Activated CD8-positive, alpha-beta T cell treated with anti-CD3 and anti-CD28 coated beads for 36 hours (primary cell): ENCODE results near the gene AIFM1. TPM values are rescaled to one million over a fixed set of nuclear protein-coding genes. Genes with fewer than 3 reads are reported as not detected.

Experiments
- ATAC-seq: fragments of 200-7000 bp; cut with Tn5 transposase; one replicate; pipeline ENCODE4 v1.10.0; 2021; ENCODE audit warnings: mild to moderate bottlenecking, moderate library complexity
- CTCF ChIA-PET: fragments of 350-600 bp; sonication (Branson Sonifier 250); formaldehyde crosslinking; loops from one replicate; lab custom pipeline; 2021; ENCODE audit warnings: antibody characterized with exemption; lab: Charles Lee
- POLR2A ChIA-PET: fragments of 350-600 bp; sonication (Branson Sonifier 250); formaldehyde crosslinking; loops from one replicate; lab custom pipeline; 2021; ENCODE audit warnings: antibody characterized with exemption; lab: Charles Lee
- DNase-seq: peaks from one replicate; pipeline ENCODE4 v3.0.0-alpha.2; 2020
- H3K27ac Mint-ChIP-seq: one replicate; pipeline ENCODE4 v1.8.0; 2021; ENCODE audit warnings: mild to moderate bottlenecking, mixed read lengths
- H3K27me3 Mint-ChIP-seq: one replicate; pipeline ENCODE4 v1.8.0; 2021; ENCODE audit warnings: mixed read lengths
- H3K36me3 Mint-ChIP-seq: one replicate; pipeline ENCODE4 v1.8.0; 2021; ENCODE audit warnings: low read depth, mixed read lengths
- H3K4me1 Mint-ChIP-seq: one replicate; pipeline ENCODE4 v1.8.0; 2021; ENCODE audit warnings: low read depth, mixed read lengths
- H3K4me3 Mint-ChIP-seq: one replicate; pipeline ENCODE4 v1.8.0; 2021; ENCODE audit warnings: mild to moderate bottlenecking, moderate library complexity, mixed read lengths
- H3K9me3 Mint-ChIP-seq: one replicate; pipeline ENCODE4 v1.8.0; 2021; ENCODE audit warnings: mixed read lengths
- intact Hi-C: fragments of 100-400 bp; cut with micrococcal nuclease; formaldehyde crosslinking; loops from one replicate; pipeline ENCODE4 v1.10.0; 2022
- total RNA-seq, 2 experiments: library from RNA; stranded (reverse); gene quantifications; one replicate each; pipeline ENCODE4 v1.2.3, GENCODE V29; 2021
- TF ChIP-seq, protein P1 (sequence below): fragments of 200-600 bp; IDR thresholded peaks from one replicate; pipeline ENCODE4 v1.8.0; 2022; ENCODE audit warnings: antibody characterized with exemption, mild to moderate bottlenecking

The AIFM1 gene
- total RNA-seq, 2 experiments from 2014 or later = 51.5 to 54.3 TPM

- ChIA-PET CTCF (no interaction called here), POLR2A (no interaction called here)
- peaks cover 5% of the 10 kb centered on the region for H3K36me3 Mint-ChIP-seq
- H3K27me3 Mint-ChIP-seq = no peaks in the 10 kb centered on the region
- H3K4me1 Mint-ChIP-seq = peaks cover 25% of the 10 kb centered on the region
- TF ChIP-seq, protein P1, sequence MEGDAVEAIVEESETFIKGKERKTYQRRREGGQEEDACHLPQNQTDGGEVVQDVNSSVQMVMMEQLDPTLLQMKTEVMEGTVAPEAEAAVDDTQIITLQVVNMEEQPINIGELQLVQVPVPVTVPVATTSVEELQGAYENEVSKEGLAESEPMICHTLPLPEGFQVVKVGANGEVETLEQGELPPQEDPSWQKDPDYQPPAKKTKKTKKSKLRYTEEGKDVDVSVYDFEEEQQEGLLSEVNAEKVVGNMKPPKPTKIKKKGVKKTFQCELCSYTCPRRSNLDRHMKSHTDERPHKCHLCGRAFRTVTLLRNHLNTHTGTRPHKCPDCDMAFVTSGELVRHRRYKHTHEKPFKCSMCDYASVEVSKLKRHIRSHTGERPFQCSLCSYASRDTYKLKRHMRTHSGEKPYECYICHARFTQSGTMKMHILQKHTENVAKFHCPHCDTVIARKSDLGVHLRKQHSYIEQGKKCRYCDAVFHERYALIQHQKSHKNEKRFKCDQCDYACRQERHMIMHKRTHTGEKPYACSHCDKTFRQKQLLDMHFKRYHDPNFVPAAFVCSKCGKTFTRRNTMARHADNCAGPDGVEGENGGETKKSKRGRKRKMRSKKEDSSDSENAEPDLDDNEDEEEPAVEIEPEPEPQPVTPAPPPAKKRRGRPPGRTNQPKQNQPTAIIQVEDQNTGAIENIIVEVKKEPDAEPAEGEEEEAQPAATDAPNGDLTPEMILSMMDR = no peak
- no peaks in the 10 kb centered on the region for H3K9me3 Mint-ChIP-seq
- intact Hi-C loops = no loop called here
- ATAC-seq (no peak), DNase-seq (no peak)
- H3K27ac Mint-ChIP-seq = no peak overlapping the region
- H3K4me3 Mint-ChIP-seq = no peak overlapping the region
Observed at GRCh38 chrX:130158311-130158710, 7.3 kb downstream of the AIFM1 start.

DNA sequence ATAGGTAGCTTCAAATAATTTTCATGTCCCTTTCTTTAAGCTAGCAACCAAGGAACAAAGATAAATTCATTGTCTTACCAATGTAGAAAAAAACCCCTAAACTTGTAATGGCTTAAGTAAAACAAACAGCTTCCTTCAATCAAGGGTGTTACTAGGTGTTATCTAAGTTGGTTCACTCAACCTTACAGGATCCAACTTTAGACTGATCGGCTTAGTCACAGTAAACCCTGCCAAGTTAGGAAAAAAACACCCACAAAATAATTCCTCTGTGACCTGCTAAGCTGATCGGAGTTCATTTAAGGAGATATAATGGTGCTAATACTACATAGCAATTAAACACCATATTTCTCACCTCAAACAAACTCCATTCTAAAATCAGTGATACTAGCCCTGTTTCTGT, 10.1 kb downstream of the AIFM1 start:
- ATAC-seq = no peak
- Mint-ChIP-seq H3K9me3 (no peaks in the 10 kb centered on the region), H3K27ac (no peak overlapping the region), H3K4me1 (peaks cover 15% of the 10 kb centered on the region), H3K36me3 (peaks cover 5% of the 10 kb centered on the region), H3K27me3 (no peaks in the 10 kb centered on the region), H3K4me3 (no peak overlapping the region)
- TF ChIP-seq, protein P1 = no peak
- intact Hi-C loops = no loop called here
- DNase-seq = no peak
- POLR2A ChIA-PET = interaction anchor here (1.1 to 1.4 kb wide), 2 partner anchors 10 to 33 kb away, joined by 4 read pairs; partner anchors contain the start of gene AIFM1
- CTCF ChIA-PET = interaction anchor here (1.3 kb wide), 1 partner anchor 35 kb away, joined by 5 read pairs; no protein-coding TSS in a partner anchor

- Mint-ChIP-seq H3K9me3 (no peaks in the 10 kb centered on the region), H3K4me3 (no peak overlapping the region), H3K27ac (no peak overlapping the region), H3K27me3 (no peaks in the 10 kb centered on the region), H3K4me1 (no peaks in the 10 kb centered on the region), H3K36me3 (peaks cover 21% of the 10 kb centered on the region)
- ATAC-seq (no peak), DNase-seq (no peak)
- intact Hi-C loops = no loop called here
- ChIA-PET POLR2A (no interaction called here), CTCF (interaction anchor here (0.8 to 1.7 kb wide), 6 partner anchors 9 to 222 kb away, joined by 3 to 5 read pairs (median 3); no protein-coding TSS in a partner anchor)
- TF ChIP-seq, protein P1 = no peak
Observed at GRCh38 chrX:130147631-130148030, 18.0 kb downstream of the AIFM1 start.

DNA sequence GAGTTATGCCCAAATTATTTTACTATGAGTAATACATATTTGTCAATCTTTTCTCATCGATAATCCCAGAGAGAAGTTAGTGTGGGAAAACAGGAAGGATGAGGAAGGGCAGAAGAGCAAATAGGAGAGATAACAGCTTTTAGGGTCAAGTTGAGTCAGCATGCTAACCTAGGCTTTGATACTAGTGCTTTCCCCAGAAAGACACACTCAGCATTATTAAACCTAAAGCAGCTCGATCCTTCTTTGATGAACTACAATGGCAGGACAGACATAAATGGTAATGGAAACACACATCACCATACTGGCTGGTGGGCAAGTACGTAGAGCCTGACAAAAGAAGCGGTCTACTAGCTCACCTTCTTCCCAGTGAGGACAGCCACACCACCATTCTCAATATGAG, 20.5 kb downstream of the AIFM1 start:
- Mint-ChIP-seq H3K36me3 (peaks cover 28% of the 10 kb centered on the region), H3K9me3 (no peaks in the 10 kb centered on the region), H3K4me3 (no peak overlapping the region), H3K27me3 (no peaks in the 10 kb centered on the region), H3K27ac (no peak overlapping the region), H3K4me1 (no peaks in the 10 kb centered on the region)
- DNase-seq = no peak
- ATAC-seq = no peak
- CTCF ChIA-PET = interaction anchor here (1.0 to 1.3 kb wide), 2 partner anchors 9 to 12 kb away, joined by 3 to 4 read pairs; no protein-coding TSS in a partner anchor
- POLR2A ChIA-PET = no interaction called here
- TF ChIP-seq, protein P1 = no peak
- intact Hi-C loops = no loop called here

- peaks cover 28% of the 10 kb centered on the region for H3K36me3 Mint-ChIP-seq
- H3K9me3 Mint-ChIP-seq = no peaks in the 10 kb centered on the region
- no peaks in the 10 kb centered on the region for H3K4me1 Mint-ChIP-seq
- ChIA-PET POLR2A (no interaction called here), CTCF (no interaction called here)
- H3K27ac Mint-ChIP-seq = no peak overlapping the region
- H3K27me3 Mint-ChIP-seq = no peaks in the 10 kb centered on the region
- ATAC-seq (no peak), DNase-seq (no peak)
- intact Hi-C loops = no loop called here
- no peak overlapping the region for H3K4me3 Mint-ChIP-seq
- TF ChIP-seq, protein P1 = no peak
Observed at GRCh38 chrX:130144509-130144908, 21.1 kb downstream of the AIFM1 start.
